Urinary bladder (tissue), 4 donors: ENCODE data around the gene NUAK2. TPM values are rescaled to one million over a fixed set of nuclear protein-coding genes. Genes with fewer than 3 reads are reported as not detected.
A peak's percentile ranks its signal among the peaks of the same experiment; 100 is the strongest.
"Not testable (repeated sequence)": the region's sequence is repeated elsewhere in the genome, so short reads cannot be mapped to it uniquely, and the experiment has no call there.

Experiments used
- DNase-seq: peaks from one replicate; pipeline ENCODE4 v3.0.0-alpha.2; 2015; ENCODE audit errors: extremely low spot score
- H3K27ac ChIP-seq: one replicate; pipeline ENCODE4 v1.5.1; 2013; ENCODE audit warnings: low read depth, mild to moderate bottlenecking, moderate library complexity
- H3K36me3 ChIP-seq: one replicate; pipeline ENCODE4 v1.6.1; 2013; ENCODE audit warnings: mild to moderate bottlenecking, moderate library complexity; ENCODE audit not compliant: insufficient read depth
- H3K4me1 ChIP-seq: one replicate; pipeline ENCODE4 v1.6.1; 2013; ENCODE audit warnings: mild to moderate bottlenecking, moderate library complexity; ENCODE audit not compliant: insufficient read depth
- H3K4me3 ChIP-seq: one replicate; pipeline ENCODE4 v1.5.1; 2013; ENCODE audit warnings: low read depth, low read length
- WGBS: extraction: QIAGEN DNeasy Blood & Tissue Kit; methylation state at CpG from one replicate; pipeline ENCODE4 v1.1.7; 2013; 5-methylcytosine and 5-hydroxymethylcytosine counted together
- polyA plus RNA-seq: library from polyadenylated mRNA; stranded (reverse); fragments of 200-250 nt; gene quantifications from one replicate; pipeline ENCODE4 v1.2.3, GENCODE V29; 2013
- total RNA-seq: library from RNA; depleted of rRNA; stranded (reverse); fragments of >200 nt; gene quantifications from one replicate; pipeline ENCODE4 v1.2.3, GENCODE V29; 2014
- donor health status: healthy with polysubstance abuse.
- donor health status: healthy.

NUAK2 gene
- total RNA-seq (0.90 TPM), polyA plus RNA-seq (0.82 TPM)

- DNase-seq: peak; percentile 35
- H3K27ac ChIP-seq: peak within 1 kb of the TSS; percentile 24
- WGBS: under 1% methylated on average over 75 of the region's 75 CpGs
- H3K4me1 ChIP-seq: peaks cover 2% of the 10 kb centered on the region
- peak within 1 kb of the TSS; percentile 67 for H3K4me3 ChIP-seq
- no peaks in the 10 kb centered on the region for H3K36me3 ChIP-seq
These were observed at the start of gene NUAK2 for GRCh38 chr1:205321162-205321958. NUAK2 (minus strand) TSS chr1:205321745; CDS start chr1:205321628, 117 bp downstream.

DNA sequence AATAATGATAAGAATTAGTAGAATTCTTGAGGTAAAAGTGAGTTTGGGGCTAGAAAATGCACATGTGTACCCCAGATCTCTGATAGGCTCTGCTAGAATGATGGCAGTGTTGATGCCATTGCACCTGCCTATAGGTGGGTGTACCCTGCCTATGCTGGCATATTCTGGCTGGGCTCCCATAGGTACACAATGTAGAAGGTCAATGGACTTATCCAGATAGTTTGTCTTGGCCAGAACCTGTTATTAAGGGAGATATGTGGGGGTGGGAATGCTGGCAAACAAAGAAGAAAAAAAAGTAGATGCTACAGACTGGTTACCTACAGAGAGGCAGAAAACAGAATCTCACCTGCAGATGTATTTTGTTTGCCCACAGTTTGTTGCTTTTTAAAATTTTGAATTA is 49.2 kb upstream of the NUAK2 start:
- no peaks in the 10 kb centered on the region for H3K36me3 ChIP-seq
- no peak overlapping the region for H3K27ac ChIP-seq
- no peak overlapping the region for H3K4me3 ChIP-seq
- no peaks in the 10 kb centered on the region for H3K4me1 ChIP-seq
- DNase-seq: no peak

- Histone ChIP-seq H3K27ac (no peak overlapping the region), H3K4me1 (no peaks in the 10 kb centered on the region), H3K36me3 (no peaks in the 10 kb centered on the region), H3K4me3 (no peak overlapping the region)
- 43% methylated on average over 3 of the region's 3 CpGs for WGBS
- no peak for DNase-seq
These were observed 48.2 kb upstream of the NUAK2 start for GRCh38 chr1:205369701-205370123.

DNA sequence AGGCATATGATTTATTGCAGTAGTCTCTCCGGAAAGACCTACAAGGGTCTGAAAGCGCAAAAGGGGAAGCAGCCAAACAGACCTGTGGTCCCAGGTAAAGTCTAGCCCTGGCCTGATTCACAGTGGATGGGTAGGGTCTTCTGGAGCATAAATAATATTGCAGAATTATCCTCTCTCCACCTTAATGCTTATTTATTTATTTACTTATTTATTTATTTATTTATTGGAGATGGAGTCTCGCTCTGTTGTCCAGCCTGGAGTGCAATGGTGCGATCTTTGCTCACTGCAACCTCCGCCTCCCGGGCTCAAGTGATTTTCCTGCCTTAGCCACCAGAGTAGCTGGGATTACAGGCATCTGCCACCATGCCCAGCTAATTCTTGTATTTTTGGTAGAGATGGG is 46.9 kb upstream of the NUAK2 start:
- no peak for DNase-seq
- Histone ChIP-seq H3K4me1 (no peaks in the 10 kb centered on the region), H3K4me3 (no peak overlapping the region), H3K27ac (no peak overlapping the region), H3K36me3 (no peaks in the 10 kb centered on the region)
- WGBS: 93% methylated on average over 6 of the region's 6 CpGs

DNA sequence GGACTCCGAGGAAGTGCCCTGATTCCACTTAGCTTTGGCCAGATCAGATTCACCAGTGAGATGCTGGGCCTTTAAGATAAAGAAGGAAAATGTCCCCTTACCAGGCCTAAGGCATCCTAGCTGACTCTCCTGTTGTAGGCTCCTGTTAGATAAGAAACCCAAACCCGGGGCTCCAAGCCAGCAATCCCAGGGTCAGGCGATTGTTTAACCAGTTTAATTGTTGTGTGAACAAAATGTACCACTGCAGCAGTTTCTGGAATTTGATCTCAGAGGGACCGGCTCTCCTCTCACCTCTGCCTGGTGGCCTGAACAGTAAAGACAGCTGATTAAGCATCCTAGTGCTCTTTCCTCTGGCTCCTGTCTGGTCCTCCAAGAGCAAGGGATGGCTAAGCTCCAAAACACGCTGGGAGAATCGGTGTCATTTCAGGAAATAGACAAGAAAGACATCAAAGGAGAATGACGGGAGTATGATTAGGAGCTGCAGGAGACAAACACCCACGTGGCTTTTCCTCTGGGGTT is 44.5 kb upstream of the NUAK2 start:
- H3K4me1 ChIP-seq: no peaks in the 10 kb centered on the region
- no peak overlapping the region for H3K4me3 ChIP-seq
- DNase-seq: no peak
- H3K36me3 ChIP-seq: no peaks in the 10 kb centered on the region
- WGBS: 40% methylated on average over 8 of the region's 8 CpGs
- no peak overlapping the region for H3K27ac ChIP-seq

DNA sequence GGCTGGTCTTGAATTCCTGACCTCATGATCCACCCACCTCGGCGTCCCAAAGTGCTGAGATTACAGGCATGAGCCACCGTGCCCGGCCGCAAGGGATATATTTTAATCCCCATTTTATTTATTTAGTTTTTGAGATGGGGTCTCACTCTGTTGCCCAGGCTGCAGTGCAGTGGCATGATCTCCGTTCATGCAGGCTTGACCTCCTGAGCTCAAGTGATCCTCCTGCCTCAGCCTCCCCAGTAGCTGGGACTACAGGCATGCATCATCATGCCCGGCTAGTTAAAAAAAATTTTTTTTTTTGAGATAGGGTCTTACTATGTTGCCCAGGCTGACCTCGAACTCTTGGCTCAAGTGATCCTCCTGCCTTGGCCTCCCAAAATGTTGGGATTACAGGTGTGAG is 43.5 kb upstream of the NUAK2 start:
- 81% methylated on average over 8 of the region's 8 CpGs for WGBS
- not testable (repeated sequence) for H3K27ac ChIP-seq, H3K4me1 ChIP-seq, H3K4me3 ChIP-seq, DNase-seq, H3K36me3 ChIP-seq

GRCh38 chr1:205360891-205361290 is 39.3 kb upstream of the NUAK2 start:
- H3K4me1 ChIP-seq: no peaks in the 10 kb centered on the region
- DNase-seq: no peak
- H3K4me3 ChIP-seq: no peak overlapping the region
- H3K27ac ChIP-seq: no peak overlapping the region
- 77% methylated on average over 4 of the region's 4 CpGs for WGBS
- H3K36me3 ChIP-seq: no peaks in the 10 kb centered on the region

GRCh38 chr1:205359771-205360565 is 38.4 kb upstream of the NUAK2 start:
- WGBS: 40% methylated on average over 11 of the region's 11 CpGs
- Histone ChIP-seq H3K4me1 (no peaks in the 10 kb centered on the region), H3K4me3 (no peak overlapping the region), H3K27ac (no peak overlapping the region), H3K36me3 (no peaks in the 10 kb centered on the region)
- DNase-seq: no peak

DNA sequence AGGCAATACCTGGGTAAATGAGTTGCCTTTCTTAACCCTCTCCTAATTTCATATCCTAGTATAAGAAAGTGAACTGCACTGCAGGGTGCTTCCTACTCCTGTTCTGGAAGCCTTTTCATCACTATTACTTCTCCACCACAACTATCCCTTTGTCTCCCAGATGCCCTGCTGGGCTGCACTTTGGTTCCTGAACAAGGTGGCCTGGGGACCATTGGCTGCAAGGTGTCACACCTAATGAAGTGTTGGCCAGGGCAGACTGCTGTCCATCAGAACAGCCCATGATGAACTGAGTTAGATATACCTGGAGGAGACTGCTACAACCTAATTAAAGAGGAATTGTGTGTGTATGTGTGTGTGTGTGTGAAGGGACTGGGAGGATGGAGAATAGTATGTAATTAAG is 37.0 kb upstream of the NUAK2 start:
- no peak for DNase-seq
- Histone ChIP-seq H3K4me3 (no peak overlapping the region), H3K27ac (no peak overlapping the region)

GRCh38 chr1:205357567-205357966 is 36.0 kb upstream of the NUAK2 start:
- H3K4me3 ChIP-seq: no peak overlapping the region
- no peaks in the 10 kb centered on the region for H3K4me1 ChIP-seq
- H3K27ac ChIP-seq: no peak overlapping the region
- DNase-seq: no peak
- 84% methylated on average over 3 of the region's 3 CpGs for WGBS
- no peaks in the 10 kb centered on the region for H3K36me3 ChIP-seq

More for the DNA sequence above, 37.0 kb upstream of the NUAK2 start:
- no peaks in the 10 kb centered on the region for H3K4me1 ChIP-seq
- no peaks in the 10 kb centered on the region for H3K36me3 ChIP-seq

GRCh38 chr1:205356440-205357139 is 35.0 kb upstream of the NUAK2 start, which contains the start of gene KLHDC8A:
KLHDC8A (minus strand) TSS chr1:205356922; CDS start chr1:205343604, 13,318 bp downstream.
- H3K4me1 ChIP-seq: no peaks in the 10 kb centered on the region
- peak; percentile 85 for DNase-seq
- no peaks in the 10 kb centered on the region for H3K36me3 ChIP-seq
- H3K27ac ChIP-seq: no peak within 1 kb of the TSS
- WGBS: 25% methylated on average over 20 of the region's 20 CpGs
- H3K4me3 ChIP-seq: no peak within 1 kb of the TSS

DNA sequence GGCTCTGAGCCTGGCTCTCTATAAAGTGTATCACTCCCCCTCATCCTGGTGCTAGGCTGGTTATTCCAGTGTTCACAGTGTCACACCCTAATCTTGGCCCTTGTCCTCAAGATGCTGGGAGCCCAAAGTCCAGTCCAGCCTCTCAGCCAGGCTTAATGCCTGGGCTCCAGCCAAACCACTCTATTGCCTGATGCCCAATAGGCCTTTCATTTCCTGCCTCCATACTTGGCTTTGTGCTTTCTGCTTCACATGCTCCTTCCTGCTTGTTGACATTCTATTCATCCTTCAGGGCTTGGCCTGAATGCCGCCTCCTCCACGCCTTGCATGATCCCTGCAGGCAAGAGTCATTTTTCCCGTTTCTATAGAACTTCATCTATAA is 33.5 kb upstream of the NUAK2 start:
- H3K4me3 ChIP-seq: no peak overlapping the region
- no peak overlapping the region for H3K27ac ChIP-seq
- H3K4me1 ChIP-seq: no peaks in the 10 kb centered on the region
- 62% methylated on average over 3 of the region's 3 CpGs for WGBS
- H3K36me3 ChIP-seq: no peaks in the 10 kb centered on the region
- DNase-seq: no peak

- WGBS: 38% methylated on average over 5 of the region's 5 CpGs
- H3K4me1 ChIP-seq: no peaks in the 10 kb centered on the region
- no peak for DNase-seq
- no peak overlapping the region for H3K27ac ChIP-seq
- no peaks in the 10 kb centered on the region for H3K36me3 ChIP-seq
- H3K4me3 ChIP-seq: no peak overlapping the region
These were observed 32.9 kb upstream of the NUAK2 start for GRCh38 chr1:205354259-205355074.
